Measurements from ENCODE around the gene TBC1D22A. TPM values are rescaled to one million over a fixed set of nuclear protein-coding genes. Genes with fewer than 3 reads are reported as not detected.

TBC1D22A gene
- total and polyA plus RNA-seq, 9 of the 15 experiments (the other 6 are each of a cell fraction or from before 2014, with no cell fraction given), result 0.20 to 11.5 (median 5.2) TPM

DNA sequence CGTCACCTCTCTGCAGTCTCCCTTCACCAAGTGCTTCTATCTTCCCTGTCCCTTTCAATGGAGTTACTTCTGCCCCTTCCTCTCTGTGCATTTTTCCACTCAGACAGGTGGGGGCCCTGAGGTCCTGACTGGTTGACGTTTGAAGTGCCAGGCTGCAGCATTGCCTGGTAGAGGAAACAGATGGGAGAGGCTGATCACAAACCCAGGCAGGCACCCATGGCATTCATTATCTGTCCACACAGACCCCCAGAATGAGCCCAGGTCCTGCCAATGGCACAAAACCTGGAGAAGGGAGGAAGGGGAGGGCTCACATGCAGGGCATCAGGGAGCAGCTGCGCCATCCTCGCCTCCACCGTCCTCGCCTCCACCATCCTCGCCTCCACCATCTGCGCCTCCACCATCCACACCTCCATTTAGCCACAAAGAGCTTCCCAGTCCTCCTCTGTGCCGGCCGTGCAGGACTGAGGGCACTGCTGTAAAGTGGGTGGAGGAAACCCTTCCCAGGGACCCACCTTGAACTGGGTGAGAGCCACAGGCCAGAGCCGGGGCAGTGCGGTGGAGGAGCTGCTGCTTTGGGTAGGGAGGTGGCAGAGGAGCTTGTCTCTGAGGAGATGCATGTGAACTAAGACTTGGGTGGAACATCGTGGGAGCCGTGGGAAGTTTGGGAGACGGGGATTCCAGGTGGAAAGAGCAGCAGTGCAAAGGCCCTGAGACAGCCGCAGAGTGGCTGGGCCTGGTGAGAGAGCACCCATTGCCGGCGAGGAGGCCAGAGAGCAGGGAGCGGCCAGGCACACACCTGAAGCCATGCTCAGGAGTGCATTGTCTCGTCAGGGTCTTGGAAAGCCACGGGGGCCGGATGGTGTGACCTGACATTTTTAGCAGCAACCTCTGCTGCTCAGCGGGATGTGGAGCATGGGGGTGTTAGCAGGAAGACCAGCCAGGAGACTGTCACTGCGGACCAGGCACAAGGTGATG, 145.1 kb downstream of the TBC1D22A start:
- no peak for ATAC-seq
- Histone ChIP-seq H3K27ac (ENCODE audit: extremely low read depth, low read depth, low read length) (no peak overlapping the region), H3K36me3 (ENCODE audit: control insufficient read depth, insufficient read depth, low read length) (0 out of 3 replicates have a peak, but pooled peaks cover 3% of the 10 kb centered on the region), H4K20me1 (replicated peaks; ENCODE audit: control insufficient read depth, insufficient read depth, low read length) (0 out of 2 replicates have a peak, but pooled peaks cover 3% of the 10 kb centered on the region), H3K9ac (ENCODE audit: insufficient read depth in 1 of 2, low read depth in 2 of 2, low read length in 2 of 2) (no peak overlapping the region), H3K4me3 (no peak overlapping the region), H3K9me1 (ENCODE audit: control insufficient read depth, insufficient read depth, low read length) (no peaks in the 10 kb centered on the region), H3K4me2 (ENCODE audit: insufficient read depth, low read length) (no peak overlapping the region), H2AFZ (ENCODE audit: low read depth, low read length) (no peak overlapping the region), H3K27me3 (ENCODE audit: control insufficient read depth in 2 of 2, insufficient read depth in 2 of 2, low read length in 2 of 2) (no peaks in the 10 kb centered on the region), H3K9me3 (replicated peaks; ENCODE audit: control insufficient read depth, insufficient read depth, low read depth, low read length) (no peaks in the 10 kb centered on the region), H3K79me2 (ENCODE audit: control insufficient read depth, insufficient read depth, low read length) (no peaks in the 10 kb centered on the region), H3K4me1 (replicated peaks in 1 of 2; ENCODE audit: control insufficient read depth in 2 of 2, insufficient read depth in 2 of 2, low read length in 2 of 2) (peaks cover 0 to 4% of the 10 kb centered on the region in 2 experiments; a peak in 2 of 5 replicates)
- no TSS peak for BruUV-seq (replicated peaks)
- ChIA-PET POLR2A (no interaction called here), CTCF (ENCODE audit: low intra/inter-chr PET ratio) (no interaction called here)
- 79% methylated on average over 15 of the region's 24 CpGs for WGBS (ENCODE audit: insufficient coverage, low coverage, missing lambda C conversion rate)
- intact Hi-C loops (cut with micrococcal nuclease), result no loop called here
- FAIRE-seq, result no peak
- DNase-seq (ENCODE audit: extremely low read depth in 1 of 4, low spot score in 3 of 4), result no peak
- in situ Hi-C loops (cut with MboI), result no loop called here
- TF ChIP-seq, protein P1, sequence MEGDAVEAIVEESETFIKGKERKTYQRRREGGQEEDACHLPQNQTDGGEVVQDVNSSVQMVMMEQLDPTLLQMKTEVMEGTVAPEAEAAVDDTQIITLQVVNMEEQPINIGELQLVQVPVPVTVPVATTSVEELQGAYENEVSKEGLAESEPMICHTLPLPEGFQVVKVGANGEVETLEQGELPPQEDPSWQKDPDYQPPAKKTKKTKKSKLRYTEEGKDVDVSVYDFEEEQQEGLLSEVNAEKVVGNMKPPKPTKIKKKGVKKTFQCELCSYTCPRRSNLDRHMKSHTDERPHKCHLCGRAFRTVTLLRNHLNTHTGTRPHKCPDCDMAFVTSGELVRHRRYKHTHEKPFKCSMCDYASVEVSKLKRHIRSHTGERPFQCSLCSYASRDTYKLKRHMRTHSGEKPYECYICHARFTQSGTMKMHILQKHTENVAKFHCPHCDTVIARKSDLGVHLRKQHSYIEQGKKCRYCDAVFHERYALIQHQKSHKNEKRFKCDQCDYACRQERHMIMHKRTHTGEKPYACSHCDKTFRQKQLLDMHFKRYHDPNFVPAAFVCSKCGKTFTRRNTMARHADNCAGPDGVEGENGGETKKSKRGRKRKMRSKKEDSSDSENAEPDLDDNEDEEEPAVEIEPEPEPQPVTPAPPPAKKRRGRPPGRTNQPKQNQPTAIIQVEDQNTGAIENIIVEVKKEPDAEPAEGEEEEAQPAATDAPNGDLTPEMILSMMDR (IDR thresholded peaks at IDR 0.05 in 2 of 3, conservative IDR thresholded peaks at IDR 0.05 in 1 of 3; ENCODE audit: insufficient read depth in 2 of 3, low read depth in 1 of 3, low read length in 3 of 3), result no peak
- TF ChIP-seq NCOR1 (IDR thresholded peaks at IDR 0.05) (no peak), SMARCA4 (IDR thresholded peaks at IDR 0.05) (no peak), SRSF9 (IDR thresholded peaks at IDR 0.05; ENCODE audit: borderline replicate concordance, low read depth, low read length) (no peak), JUN (IDR thresholded peaks at IDR 0.05; ENCODE audit: borderline replicate concordance, low read depth, low read length) (no peak), JUN (CRISPR knock-in tag; IDR thresholded peaks at IDR 0.05; ENCODE audit: borderline replicate concordance) (no peak), SPI1 (IDR thresholded peaks at IDR 0.05; ENCODE audit: borderline replicate concordance, low read depth, low read length) (no peak)

All from K562 (cell line).